Ovary (tissue), 9 donors: Measurements from ENCODE around the gene SCO2. TPM values are rescaled to one million over a fixed set of nuclear protein-coding genes. Genes with fewer than 3 reads are reported as not detected.

Experiments
- DNase-seq, 5 donors: peaks; one replicate each; pipeline ENCODE4 v3.0.0-alpha.2; 2019 to 2020
- H3K27ac ChIP-seq, 2 donors: fragments of 200-600 bp; one replicate each; pipeline versions ENCODE4 v1.5.1 to v1.8.0; 2019 to 2022
- H3K27me3 ChIP-seq: fragments of 200-600 bp; one replicate; pipeline ENCODE4 v1.8.0; 2022
- H3K36me3 ChIP-seq: fragments of 200-600 bp; sonication (generic); one replicate; pipeline ENCODE4 v1.5.1; 2019
- H3K4me1 ChIP-seq: one replicate; pipeline ENCODE4 v1.8.1; 2013; ENCODE audit warnings: mild to moderate bottlenecking, moderate library complexity; ENCODE audit not compliant: insufficient read depth
- H3K4me3 ChIP-seq: fragments of 200-600 bp; sonication (generic); one replicate; pipeline ENCODE4 v1.5.1; 2017
- H3K9me3 ChIP-seq, 2 donors: fragments of 200-600 bp in 1 of 2; sonication (generic) in 1 of 2; one replicate each; pipeline versions ENCODE4 v1.5.1 to v1.8.1; 2013 to 2019; ENCODE audit warnings: mild to moderate bottlenecking in 1 of 2, moderate library complexity in 1 of 2
- CTCF ChIP-seq, 3 donors: fragments of 450-650 bp in 2 of 3; fragments of 200-600 bp in 1 of 3; IDR thresholded peaks; one replicate each; pipeline versions ENCODE4 v1.5.1 to v1.8.0; 2016 to 2022; ENCODE audit warnings: antibody characterized with exemption in 3 of 3, mild to moderate bottlenecking in 1 of 3
- EP300 ChIP-seq: sonication (generic); formaldehyde crosslinking; IDR thresholded peaks from one replicate; pipeline ENCODE4 v1.6.1; 2017; ENCODE audit warnings: antibody characterized with exemption
- POLR2A ChIP-seq: fragments of 450-650 bp; IDR thresholded peaks from one replicate; pipeline ENCODE4 v1.6.1; 2017; ENCODE audit warnings: antibody characterized with exemption, mild to moderate bottlenecking, moderate library complexity
- WGBS, 3 donors: extraction: QIAGEN DNeasy Blood & Tissue Kit in 1 of 3; methylation state at CpG; one replicate each; pipeline versions ENCODE4 v1.1.5 to v1.1.7; 2013 to 2017; 5-methylcytosine and 5-hydroxymethylcytosine counted together
- intact Hi-C, 4 donors: fragments of 100-400 bp; cut with DNase I; formaldehyde crosslinking; loops; one replicate each; pipeline versions ENCODE4 v1.11.0 to v1.15.1; 2022 to 2023
- polyA plus RNA-seq, 2 donors: library from polyadenylated mRNA; stranded (reverse); fragments of 200-250 nt in 1 of 2; fragments of 350-450 nt in 1 of 2; fragmentation: Illumina TruSeq in 1 of 2; extraction: RNeasy Lipid Tissue Mini Kit (QIAGEN cat#74804) in 1 of 2; gene quantifications; one replicate each; pipeline ENCODE4 v1.2.3, GENCODE V29; 2013 to 2014
- total RNA-seq, 7 donors: library from RNA; depleted of rRNA in 2 of 7; stranded (reverse); fragments of >200 nt in 2 of 7; fragmentation: NEBNext Ultra II Directional in 3 of 7; extraction: Animal tissue kit (Norgen Biotek cat#: 25700) in 3 of 7; gene quantifications; one replicate each; pipeline versions ENCODE4 v1.1.0 to v1.2.4, GENCODE V29; 2016 to 2023
- donor health status: DM: no; HTN: no; CAD: no; lungs with moderate emphysema.
- donor health status: DM: no; HTN: no; CAD: no.
- donor health status: Bipolar disorder and iron deficiency.
- donor health status: DM: yes; HTN: yes; CAD: no.
- donor health status: DM: no; HTN: no; CAD: no.
- donor health status: DM: yes; HTN: yes; CAD: no.

SCO2 gene
- total and polyA plus RNA-seq, 9 donors: 0.73 to 5.1 (median 0.97) TPM; not detected in 4

- WGBS, 3 donors: 93 to 98% (median 94%) methylated on average over 15 of the region's 15 CpGs
- Histone ChIP-seq H3K27ac (no peak overlapping the region), H3K4me1 (peaks cover 2% of the 10 kb centered on the region), H3K9me3 (no peaks in the 10 kb centered on the region), H3K27me3 (no peaks in the 10 kb centered on the region), H3K36me3 (no peaks in the 10 kb centered on the region), H3K4me3 (no peak overlapping the region)
- TF ChIP-seq POLR2A: no peak
- TF ChIP-seq EP300: no peak
- TF ChIP-seq CTCF (IDR thresholded peaks at IDR 0.05): no peak
- intact Hi-C loops: no loop called here
- no peak for DNase-seq
Observed at GRCh38 chr22:50513175-50513574, 12.2 kb downstream of the SCO2 start.

GRCh38 chr22:50508897-50509296, 16.5 kb downstream of the SCO2 start:
- Histone ChIP-seq H3K4me1 (peaks cover 13% of the 10 kb centered on the region), H3K4me3 (peak overlapping the region; percentile 55), H3K36me3 (no peaks in the 10 kb centered on the region), H3K9me3 (no peaks in the 10 kb centered on the region), H3K27ac (peak overlapping the region in 1 of 2 donors; percentile 61), H3K27me3 (no peaks in the 10 kb centered on the region)
- DNase-seq: no peak
- 4 to 8% (median 7%) methylated on average over 3 of the region's 3 CpGs for WGBS, 3 donors
- intact Hi-C loops: loop anchor here in 1 of 4 donors (10.0 kb wide), 1 partner anchor 264 kb away; the partner anchor contains the start of gene TUBGCP6
- TF ChIP-seq CTCF (IDR thresholded peaks at IDR 0.05) (no peak), EP300 (no peak), POLR2A (no peak)

- TF ChIP-seq EP300 (no peak), CTCF (IDR thresholded peaks at IDR 0.05) (peak in 2 of 3 donors; percentile 19 to 40), POLR2A (peak; percentile 94)
- WGBS, 3 donors: 0% methylated on average over 52 to 76 of the region's 76 CpGs
- Histone ChIP-seq H3K27ac (peak within 1 kb of the TSS; percentile 61 to 94), H3K9me3 (no peaks in the 10 kb centered on the region), H3K4me1 (peaks cover 13% of the 10 kb centered on the region), H3K36me3 (no peaks in the 10 kb centered on the region), H3K27me3 (no peaks in the 10 kb centered on the region), H3K4me3 (peak within 1 kb of the TSS; percentile 81)
- DNase-seq: peak; percentile 95 to 98 (median 97)
- intact Hi-C loops: loop anchor here in 1 of 4 donors (10.0 kb wide), 1 partner anchor 263 kb away; the partner anchor contains the start of gene TUBGCP6
Observed at GRCh38 chr22:50507991-50508884, 17.2 kb downstream of the SCO2 start, which contains the start of gene NCAPH2. NCAPH2 (plus strand) TSS chr22:50508224; CDS start chr22:50508338, 114 bp downstream.

GRCh38 chr22:50507421-50507990, 17.9 kb downstream of the SCO2 start, which contains the start of gene LMF2:
LMF2 (minus strand) TSS chr22:50507702; CDS start chr22:50507675, 27 bp downstream.
- WGBS, 3 donors: 1 to 3% (median 1%) methylated on average over 16 to 58 of the region's 62 CpGs
- H3K27ac ChIP-seq: peak within 1 kb of the TSS; percentile 61 to 94
- DNase-seq: peak; percentile 91 to 96 (median 94)
- peaks cover 13% of the 10 kb centered on the region for H3K4me1 ChIP-seq
- TF ChIP-seq EP300: no peak
- peak; percentile 48 for TF ChIP-seq POLR2A
- no peak for TF ChIP-seq CTCF (IDR thresholded peaks at IDR 0.05)
- no peaks in the 10 kb centered on the region for H3K27me3 ChIP-seq
- H3K9me3 ChIP-seq: no peaks in the 10 kb centered on the region
- H3K4me3 ChIP-seq: peak within 1 kb of the TSS; percentile 81
- H3K36me3 ChIP-seq: no peaks in the 10 kb centered on the region
- intact Hi-C loops: loop anchor here in 1 of 4 donors (10.0 kb wide), 1 partner anchor 263 kb away; the partner anchor contains the start of gene TUBGCP6
